Fibroblast of peridontal ligament (primary cell): ENCODE measurements around the gene OPA1.

Source experiments
- DNase-seq: peaks from one replicate; pipeline ENCODE4 v3.0.0-alpha.2; 2010; ENCODE audit errors: extremely low read depth

OPA1 gene

DNA sequence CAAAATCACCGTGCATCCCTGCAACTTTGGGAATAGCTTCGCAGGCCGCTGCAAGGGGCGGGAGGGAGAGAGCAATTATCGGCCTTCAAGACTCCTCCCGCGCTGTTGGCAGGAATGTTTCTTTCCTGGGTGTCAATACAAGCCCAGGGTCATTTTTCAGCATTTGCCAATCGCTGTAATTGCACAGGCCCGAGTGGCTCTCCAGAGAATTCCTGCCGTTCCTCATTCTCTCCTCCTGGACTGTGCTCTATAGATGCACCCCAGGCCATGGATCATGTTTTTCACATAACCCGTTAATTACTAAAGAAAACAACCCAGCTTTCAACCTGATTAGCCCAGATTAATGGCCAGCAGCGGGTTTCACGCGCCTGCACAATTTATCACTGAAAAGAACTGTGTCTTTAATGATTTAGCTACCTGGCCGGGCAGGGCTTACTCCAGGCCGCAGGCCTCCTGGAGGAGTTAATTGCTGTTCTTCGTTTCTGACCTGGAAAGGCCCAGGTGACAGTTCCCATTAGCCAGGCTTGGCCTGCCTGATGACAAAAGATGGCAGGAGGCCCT, 144.3 kb downstream of the OPA1 start:
- DNase-seq: no peak

- DNase-seq: no peak
Measured at GRCh38 chr3:193742628-193743027, 149.6 kb downstream of the OPA1 start.

GRCh38 chr3:193743702-193744047, 150.7 kb downstream of the OPA1 start:
- no peak for DNase-seq

DNA sequence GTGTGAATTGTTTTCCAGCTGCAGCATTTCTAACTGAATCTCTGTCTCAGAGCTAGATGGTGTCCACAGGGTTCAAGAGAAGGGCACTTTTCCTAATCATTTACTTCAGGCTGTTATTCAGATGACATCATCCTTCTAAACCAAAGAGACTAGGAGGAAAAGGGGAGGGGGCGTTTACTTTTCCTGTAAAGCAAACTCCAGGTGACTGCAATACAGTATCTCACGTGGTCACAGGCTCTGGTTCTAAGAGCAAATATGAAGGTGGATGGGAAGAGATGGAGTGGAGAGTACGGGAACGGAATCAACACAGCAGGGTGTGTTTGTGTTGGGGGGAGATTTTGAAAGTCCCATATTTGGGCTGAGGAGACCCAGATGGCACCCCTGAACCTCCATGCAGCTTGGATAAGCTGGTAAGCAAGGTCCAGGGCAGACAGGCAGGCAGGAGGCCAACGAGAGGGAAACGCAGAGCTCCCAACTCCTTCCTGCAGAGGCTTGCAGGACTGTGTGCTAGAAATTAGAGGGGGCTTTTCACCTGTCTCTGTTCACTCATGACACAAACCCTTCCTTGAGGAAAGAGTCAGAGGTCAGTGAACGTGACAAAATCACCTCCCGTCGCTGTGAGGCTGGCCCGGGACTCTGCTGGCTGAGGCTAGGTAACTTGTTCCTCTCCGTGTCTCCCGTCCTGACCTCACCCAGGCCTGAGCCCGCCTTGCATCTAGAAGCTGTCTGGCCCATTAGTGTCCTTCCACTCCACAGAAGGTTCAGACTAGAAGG, 151.2 kb downstream of the OPA1 start:
- DNase-seq: no peak

GRCh38 chr3:193744822-193745684, 152.0 kb downstream of the OPA1 start:
- DNase-seq: no peak

- no peak for DNase-seq
Measured at GRCh38 chr3:193746832-193747231, 153.8 kb downstream of the OPA1 start.
